Gastroesophageal sphincter (tissue), 4 donors: ENCODE results near the gene INHA. TPM values are rescaled to one million over a fixed set of nuclear protein-coding genes. Genes with fewer than 3 reads are reported as not detected.

Experiments used
- ATAC-seq: fragments of 150-250 bp; one replicate; pipeline ENCODE4 v1.9.1; 2016; ENCODE audit warnings: mild to moderate bottlenecking, moderate library complexity
- H3K27ac ChIP-seq, 4 donors: fragments of 200-600 bp; sonication (generic) in 3 of 4; 1 replicate in 3 of 4; 2 replicates in 1 of 4; pipeline ENCODE4 v1.5.1; 2016 to 2019
- H3K27me3 ChIP-seq: fragments of 200-600 bp; sonication (generic); one replicate; pipeline ENCODE4 v1.5.1; 2019
- H3K36me3 ChIP-seq, 2 donors: fragments of 200-600 bp; sonication (generic); one replicate each; pipeline ENCODE4 v1.5.1; 2019; ENCODE audit warnings: control low read depth in 1 of 2
- H3K4me1 ChIP-seq, 3 donors: fragments of 200-600 bp; sonication (generic); 1 replicate in 2 of 3; 2 replicates in 1 of 3; pipeline ENCODE4 v1.5.1; 2016 to 2019; ENCODE audit warnings: control low read depth in 2 of 3
- H3K4me3 ChIP-seq, 2 donors: fragments of 200-600 bp; sonication (generic); one replicate each; pipeline ENCODE4 v1.5.1; 2019; ENCODE audit warnings: mild to moderate bottlenecking in 1 of 2, moderate library complexity in 1 of 2
- H3K9me3 ChIP-seq, 3 donors: fragments of 200-600 bp; sonication (generic); one replicate each; pipeline ENCODE4 v1.5.1; 2017 to 2019; ENCODE audit warnings: control low read depth in 2 of 3
- EP300 ChIP-seq: sonication (generic); formaldehyde crosslinking; IDR thresholded peaks from one replicate; pipeline ENCODE4 v1.6.1; 2017; ENCODE audit warnings: antibody characterized with exemption, mild to moderate bottlenecking
- POLR2A ChIP-seq, 2 donors: fragments of 450-650 bp; IDR thresholded peaks; one replicate each; pipeline ENCODE4 v1.6.1; 2017; ENCODE audit warnings: antibody characterized with exemption in 2 of 2, mild to moderate bottlenecking in 2 of 2, moderate library complexity in 1 of 2
- POLR2AphosphoS5 ChIP-seq: sonication (generic); formaldehyde crosslinking; IDR thresholded peaks from one replicate; pipeline ENCODE4 v1.6.1; 2017; ENCODE audit warnings: antibody characterized with exemption
- WGBS, 2 donors: methylation state at CpG; one replicate each; pipeline ENCODE4 v1.1.5; 2018; ENCODE audit warnings: low coverage in 1 of 2; 5-methylcytosine and 5-hydroxymethylcytosine counted together
- total RNA-seq, 4 donors: library from RNA; depleted of rRNA; stranded (reverse); fragments of >200 nt; gene quantifications; one replicate each; pipeline ENCODE4 v1.1.0, GENCODE V29; 2016
- TF ChIP-seq, protein P1 (sequence below), 4 experiments: fragments of 200-600 bp in 2 of 4; fragments of 450-650 bp in 2 of 4; sonication (generic) in 1 of 4; IDR thresholded peaks; one replicate each; pipeline ENCODE4 v1.5.1; 2017 to 2019; ENCODE audit warnings: antibody characterized with exemption in 4 of 4, mild to moderate bottlenecking in 2 of 4, moderate library complexity in 2 of 4

Gene INHA
- total RNA-seq, 4 donors from 2014 or later: 1.8 to 4.4 TPM; not detected in 2

DNA sequence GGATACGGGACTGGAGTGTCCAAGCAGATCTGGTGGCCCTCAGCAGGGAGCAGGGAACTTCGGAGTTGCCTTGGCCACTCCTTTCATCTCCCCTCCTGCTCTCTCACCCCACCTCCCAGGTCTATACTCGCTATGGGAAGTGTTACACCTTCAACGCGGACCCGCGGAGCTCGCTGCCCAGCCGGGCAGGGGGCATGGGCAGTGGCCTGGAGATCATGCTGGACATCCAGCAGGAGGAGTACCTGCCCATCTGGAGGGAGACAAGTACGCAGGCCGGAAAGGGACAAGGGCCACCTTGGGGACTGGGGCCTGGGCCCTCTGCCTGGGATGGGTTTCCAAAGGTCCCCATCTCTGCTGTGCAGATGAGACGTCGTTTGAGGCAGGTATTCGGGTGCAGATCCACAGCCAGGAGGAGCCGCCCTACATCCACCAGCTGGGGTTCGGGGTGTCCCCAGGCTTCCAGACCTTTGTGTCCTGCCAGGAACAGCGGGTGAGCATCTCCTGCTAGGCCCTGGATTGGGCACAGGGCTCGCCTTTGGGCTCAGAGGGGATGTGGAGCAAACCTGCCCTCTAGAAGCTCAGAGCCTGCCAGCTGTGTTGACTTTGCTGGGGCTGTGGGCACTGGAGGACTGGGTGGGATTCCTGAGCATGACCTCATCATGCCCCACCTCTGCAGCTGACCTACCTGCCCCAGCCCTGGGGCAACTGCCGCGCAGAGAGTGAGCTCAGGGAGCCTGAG is 40.3 kb upstream of the INHA start:
- Histone ChIP-seq H3K36me3 (no peaks in the 10 kb centered on the region), H3K4me3 (no peak overlapping the region), H3K4me1 (peaks cover 0 to 9% (median 7%) of the 10 kb centered on the region in 3 donors), H3K9me3 (no peaks in the 10 kb centered on the region), H3K27me3 (peaks cover 37% of the 10 kb centered on the region), H3K27ac (no peak overlapping the region)
- 95% methylated on average over 4 of the region's 20 CpGs; no CpG with 5 or more reads in 1 of the 2 donors for WGBS, 2 donors
- TF ChIP-seq, protein P1, sequence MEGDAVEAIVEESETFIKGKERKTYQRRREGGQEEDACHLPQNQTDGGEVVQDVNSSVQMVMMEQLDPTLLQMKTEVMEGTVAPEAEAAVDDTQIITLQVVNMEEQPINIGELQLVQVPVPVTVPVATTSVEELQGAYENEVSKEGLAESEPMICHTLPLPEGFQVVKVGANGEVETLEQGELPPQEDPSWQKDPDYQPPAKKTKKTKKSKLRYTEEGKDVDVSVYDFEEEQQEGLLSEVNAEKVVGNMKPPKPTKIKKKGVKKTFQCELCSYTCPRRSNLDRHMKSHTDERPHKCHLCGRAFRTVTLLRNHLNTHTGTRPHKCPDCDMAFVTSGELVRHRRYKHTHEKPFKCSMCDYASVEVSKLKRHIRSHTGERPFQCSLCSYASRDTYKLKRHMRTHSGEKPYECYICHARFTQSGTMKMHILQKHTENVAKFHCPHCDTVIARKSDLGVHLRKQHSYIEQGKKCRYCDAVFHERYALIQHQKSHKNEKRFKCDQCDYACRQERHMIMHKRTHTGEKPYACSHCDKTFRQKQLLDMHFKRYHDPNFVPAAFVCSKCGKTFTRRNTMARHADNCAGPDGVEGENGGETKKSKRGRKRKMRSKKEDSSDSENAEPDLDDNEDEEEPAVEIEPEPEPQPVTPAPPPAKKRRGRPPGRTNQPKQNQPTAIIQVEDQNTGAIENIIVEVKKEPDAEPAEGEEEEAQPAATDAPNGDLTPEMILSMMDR (IDR thresholded peaks at IDR 0.05): no peak
- TF ChIP-seq EP300 (no peak), POLR2AphosphoS5 (no peak), POLR2A (IDR thresholded peaks at IDR 0.05) (no peak)
- ATAC-seq: no peak

DNA sequence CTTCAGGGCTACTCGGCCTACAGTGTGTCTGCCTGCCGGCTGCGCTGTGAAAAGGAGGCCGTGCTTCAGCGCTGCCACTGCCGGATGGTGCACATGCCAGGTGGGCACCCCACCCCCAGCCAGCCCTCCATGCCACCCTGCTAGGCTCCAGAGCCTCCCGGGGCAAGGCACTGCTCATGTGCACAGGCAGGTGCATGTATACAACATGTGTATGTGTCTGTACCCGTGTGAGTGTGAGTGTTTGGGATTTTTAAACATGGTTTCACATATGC is 39.8 kb upstream of the INHA start:
- no peaks in the 10 kb centered on the region for H3K36me3 ChIP-seq
- H3K4me1 ChIP-seq: peaks cover 0 to 9% (median 7%) of the 10 kb centered on the region in 3 donors
- no peak for ATAC-seq
- H3K9me3 ChIP-seq: no peaks in the 10 kb centered on the region
- TF ChIP-seq POLR2A (IDR thresholded peaks at IDR 0.05) (no peak), EP300 (no peak), POLR2AphosphoS5 (no peak)
- TF ChIP-seq, protein P1 (IDR thresholded peaks at IDR 0.05): no peak
- no peak overlapping the region for H3K4me3 ChIP-seq
- H3K27me3 ChIP-seq: peaks cover 34% of the 10 kb centered on the region
- no peak overlapping the region for H3K27ac ChIP-seq
- whole genome bisulfite sequencing, 2 donors: no CpG with 5 or more reads among the region's 8 CpGs

DNA sequence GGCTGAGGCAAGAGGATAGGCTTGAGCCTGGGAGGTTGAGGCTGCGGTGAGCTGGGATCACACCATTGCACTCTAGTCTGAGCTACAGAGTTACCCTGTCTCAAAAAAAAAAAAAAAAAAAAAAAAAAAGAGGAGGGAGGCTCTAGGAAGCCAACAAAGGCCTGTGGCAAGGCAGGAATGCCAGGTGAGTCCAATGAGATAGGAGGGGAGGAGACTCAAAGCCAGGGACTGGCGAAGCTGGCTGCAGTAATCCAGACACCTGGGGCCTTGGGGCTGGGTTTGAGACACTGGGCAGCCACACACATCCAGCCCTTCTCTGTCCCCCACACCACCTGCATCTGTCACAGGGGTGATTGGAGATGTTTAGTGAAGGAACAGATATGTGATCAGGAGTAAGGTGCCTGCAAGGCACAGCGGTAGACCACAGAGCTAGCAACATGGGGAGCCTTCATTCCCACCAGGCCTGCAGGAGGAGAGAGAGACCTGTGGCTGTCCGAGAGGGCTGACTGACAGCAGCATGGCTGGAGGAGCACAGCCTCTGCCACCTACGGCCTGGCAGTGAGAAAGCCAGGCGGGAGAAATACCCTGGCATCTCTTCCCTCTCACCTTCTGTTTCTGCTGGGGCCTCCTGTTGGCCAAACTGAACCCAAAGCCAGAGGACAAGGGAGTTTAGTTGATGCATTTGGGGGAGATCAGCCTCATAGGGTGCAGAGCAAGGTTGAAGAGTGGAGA is 38.0 kb upstream of the INHA start:
- peaks cover 26% of the 10 kb centered on the region for H3K27me3 ChIP-seq

DNA sequence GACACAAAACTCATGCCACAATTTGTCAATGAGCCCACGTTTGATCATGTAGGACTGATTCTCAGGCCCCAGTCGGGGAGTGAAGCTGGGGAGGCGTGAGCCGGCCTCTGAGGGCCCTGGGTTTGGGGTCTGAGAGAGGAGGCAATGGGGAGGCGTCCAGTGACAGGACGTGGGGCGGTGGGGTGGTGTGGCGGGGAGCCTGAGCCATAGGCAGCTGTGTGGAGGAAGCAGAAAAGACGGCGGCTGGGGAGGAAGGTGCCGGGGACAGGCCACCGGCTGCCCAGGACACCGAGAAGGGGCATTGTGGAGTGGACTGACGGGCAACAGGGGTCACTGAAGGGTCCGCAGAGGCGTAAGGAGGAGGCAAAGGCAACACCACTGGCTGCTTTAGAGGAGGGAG is 35.7 kb upstream of the INHA start:
- 40 to 84% methylated on average over 1 to 7 of the region's 16 CpGs for WGBS, 2 donors
- H3K4me1 ChIP-seq: peaks cover 0 to 22% (median under 1%) of the 10 kb centered on the region in 3 donors
- no peak for ATAC-seq
- no peak overlapping the region for H3K4me3 ChIP-seq
- TF ChIP-seq POLR2A (IDR thresholded peaks at IDR 0.05) (no peak), EP300 (no peak), POLR2AphosphoS5 (no peak)
- TF ChIP-seq, protein P1 (IDR thresholded peaks at IDR 0.05): no peak
- no peaks in the 10 kb centered on the region for H3K9me3 ChIP-seq
- H3K27me3 ChIP-seq: peaks cover 9% of the 10 kb centered on the region
- no peak overlapping the region for H3K27ac ChIP-seq
- H3K36me3 ChIP-seq: peaks cover 0 to 29% of the 10 kb centered on the region in 2 donors

More for the DNA sequence above, 38.0 kb upstream of the INHA start:
- H3K27ac ChIP-seq: no peak overlapping the region
- no peaks in the 10 kb centered on the region for H3K9me3 ChIP-seq
- WGBS, 2 donors: 69 to 79% methylated on average over 3 to 5 of the region's 6 CpGs
- ATAC-seq: no peak
- peaks cover 0 to 7% of the 10 kb centered on the region in 2 donors for H3K36me3 ChIP-seq
- TF ChIP-seq, protein P1 (IDR thresholded peaks at IDR 0.05): no peak
- no peak for TF ChIP-seq POLR2A (IDR thresholded peaks at IDR 0.05)
- TF ChIP-seq EP300: no peak
- TF ChIP-seq POLR2AphosphoS5: no peak
- no peak overlapping the region for H3K4me3 ChIP-seq
- H3K4me1 ChIP-seq: peaks cover 0 to 26% (median 7%) of the 10 kb centered on the region in 3 donors
